Activated CD4-positive, alpha-beta T cell treated with anti-CD3 and anti-CD28 coated beads, Interleukin-2, amount 50 U/mL, for 48 hours (primary cell): Measurements from ENCODE around the gene OOSP1.
"Not testable (repeated sequence)": the region's sequence is repeated elsewhere in the genome, so short reads cannot be mapped to it uniquely, and the experiment has no call there.

Experiments
- DNase-seq, 2 experiments: peaks; one replicate each; pipeline ENCODE4 v3.0.0-alpha.2; 2020

OOSP1 gene

GRCh38 chr11:59960502-59961381 is 22.5 kb downstream of the OOSP1 start:
- DNase-seq: no peak

- no peak for DNase-seq
Measured at GRCh38 chr11:59962107-59962482, 23.9 kb downstream of the OOSP1 start.

- no peak for DNase-seq
Measured at GRCh38 chr11:59963733-59964132, 25.5 kb downstream of the OOSP1 start, which contains the start of gene OOSP4A. OOSP4A (plus strand) TSS chr11:59964033; CDS start chr11:59964033, 0 bp downstream.

GRCh38 chr11:59965424-59965823 is 27.2 kb downstream of the OOSP1 start:
- DNase-seq: no peak

- no peak for DNase-seq
Measured at GRCh38 chr11:59966201-59966600, 28.0 kb downstream of the OOSP1 start.

- DNase-seq: no peak
Measured at GRCh38 chr11:59967677-59968394, 29.6 kb downstream of the OOSP1 start.

- DNase-seq: no peak
Measured at GRCh38 chr11:59968395-59968783, 30.2 kb downstream of the OOSP1 start.

- DNase-seq: no peak
Measured at GRCh38 chr11:59973097-59973496, 34.9 kb downstream of the OOSP1 start.

GRCh38 chr11:59981106-59981770 is 43.0 kb downstream of the OOSP1 start:
- no peak for DNase-seq

GRCh38 chr11:59982037-59982436 is 43.8 kb downstream of the OOSP1 start:
- DNase-seq: not testable (repeated sequence)

- no peak for DNase-seq
Measured at GRCh38 chr11:59983212-59983611, 45.0 kb downstream of the OOSP1 start.

GRCh38 chr11:59984368-59984767 is 46.1 kb downstream of the OOSP1 start:
- DNase-seq: no peak

GRCh38 chr11:59990421-59990820 is 52.2 kb downstream of the OOSP1 start:
- no peak for DNase-seq

- DNase-seq: no peak
Measured at GRCh38 chr11:59992425-59992824, 54.2 kb downstream of the OOSP1 start.

- no peak for DNase-seq
Measured at GRCh38 chr11:59997800-59998199, 59.6 kb downstream of the OOSP1 start.

- DNase-seq: no peak
Measured at GRCh38 chr11:59999691-60000090, 61.5 kb downstream of the OOSP1 start.

GRCh38 chr11:60003729-60004128 is 65.5 kb downstream of the OOSP1 start:
- no peak for DNase-seq

GRCh38 chr11:60005360-60005759 is 67.1 kb downstream of the OOSP1 start:
- no peak for DNase-seq
